Astrocyte (in vitro differentiated cells and primary cell): Measurements from ENCODE around the gene NPAS3.

Source experiments
- CTCF ChIP-seq: IDR thresholded peaks from 2 replicates; pipeline ENCODE4 v1.5.1; 2011; ENCODE audit warnings: low read depth, mild to moderate bottlenecking, inconsistent platforms, low read length, moderate library complexity; ENCODE audit not compliant: insufficient read depth
- EZH2 ChIP-seq: IDR thresholded peaks from 2 replicates; pipeline ENCODE4 v1.6.1; 2012; ENCODE audit warnings: mild to moderate bottlenecking, low read length, inconsistent platforms; ENCODE audit not compliant: insufficient read depth

DNA sequence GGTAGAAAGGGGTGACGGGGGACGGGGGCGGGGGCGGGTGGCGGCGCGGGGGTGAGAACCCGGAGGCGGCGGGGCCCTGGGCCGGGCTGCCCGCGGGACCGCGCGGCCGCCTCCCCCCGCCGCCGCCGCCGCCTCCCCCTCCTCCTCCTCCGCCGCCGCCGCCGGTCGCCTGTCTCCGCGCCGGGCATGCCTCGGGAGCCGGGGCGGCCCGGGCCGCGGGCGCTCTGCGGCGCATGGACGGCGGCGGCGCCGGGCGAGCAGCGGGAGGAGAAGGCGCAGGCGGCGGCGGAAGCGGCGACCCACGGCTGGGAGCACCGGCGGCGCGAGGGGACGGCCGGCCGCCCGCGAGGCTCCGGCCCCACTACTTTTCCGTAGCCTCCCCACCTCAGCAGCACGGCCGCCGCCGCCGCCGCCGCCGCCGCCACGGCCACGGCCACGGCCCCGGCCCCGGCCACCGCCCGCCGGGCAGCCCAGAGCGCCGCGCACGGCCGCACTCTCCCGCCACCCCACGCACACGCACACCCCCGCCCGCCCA is at the start of gene NPAS3:
- TF ChIP-seq CTCF, result no peak
- TF ChIP-seq EZH2, result no peak
